MM.1S (cell line): Measurements from ENCODE around the gene ATP6V1F.

ENCODE experiments used
- DNase-seq: peaks from one replicate; pipeline ENCODE4 v3.0.0-alpha.2; 2015
- H2AFZ ChIP-seq: fragments of 300-600 bp; sonication (generic); 2 replicates; pipeline ENCODE4 v1.6.0; 2016; ENCODE audit warnings: antibody characterized with exemption, low read length
- H3F3A ChIP-seq: fragments of 300-600 bp; sonication (generic); 2 replicates; pipeline ENCODE4 v1.6.1; 2016; ENCODE audit warnings: mild to moderate bottlenecking, antibody characterized with exemption, low read length, moderate library complexity, mixed read lengths; ENCODE audit not compliant: insufficient read depth
- H3K27ac ChIP-seq: fragments of 300-600 bp; sonication (generic); 2 replicates; pipeline ENCODE4 v1.5.1; 2016; ENCODE audit warnings: mild to moderate bottlenecking, low read length
- H3K27me3 ChIP-seq: fragments of 300-600 bp; sonication (generic); replicated peaks from 2 replicates; pipeline ENCODE4 v1.6.0; 2016; ENCODE audit warnings: low read length; ENCODE audit not compliant: insufficient read depth
- H3K36me3 ChIP-seq: fragments of 300-600 bp; sonication (generic); replicated peaks from 2 replicates; pipeline ENCODE4 v1.6.1; 2016; ENCODE audit warnings: mild to moderate bottlenecking, low read length, mixed read lengths; ENCODE audit not compliant: insufficient read depth
- H3K4me1 ChIP-seq: fragments of 300-600 bp; sonication (generic); 2 replicates; pipeline ENCODE4 v1.6.1; 2016; ENCODE audit warnings: low read length, mixed read lengths
- H3K4me2 ChIP-seq: fragments of 300-600 bp; sonication (generic); 2 replicates; pipeline ENCODE4 v1.6.0; 2016; ENCODE audit warnings: low read depth, low read length
- H3K4me3 ChIP-seq: fragments of 300-600 bp; sonication (generic); 2 replicates; pipeline ENCODE4 v1.5.1; 2016; ENCODE audit warnings: low read length, mixed read lengths
- H3K79me2 ChIP-seq: fragments of 300-600 bp; sonication (generic); 2 replicates; pipeline ENCODE4 v1.6.1; 2016; ENCODE audit warnings: mixed run types, low read length, mixed read lengths
- H3K9ac ChIP-seq: fragments of 300-600 bp; sonication (generic); 2 replicates; pipeline ENCODE4 v1.6.1; 2016; ENCODE audit warnings: low read length, mixed read lengths
- H3K9me2 ChIP-seq: fragments of 300-600 bp; sonication (generic); replicated peaks from 2 replicates; pipeline ENCODE4 v1.6.1; 2016; ENCODE audit warnings: mild to moderate bottlenecking, low read length, mixed read lengths; ENCODE audit not compliant: insufficient read depth
- H3K9me3 ChIP-seq: fragments of 300-600 bp; sonication (generic); replicated peaks from 2 replicates; pipeline ENCODE4 v1.6.1; 2016; ENCODE audit warnings: mild to moderate bottlenecking, low read length, mixed read lengths; ENCODE audit not compliant: insufficient read depth
- H4K20me1 ChIP-seq: fragments of 300-600 bp; sonication (generic); 2 replicates; pipeline ENCODE4 v1.6.1; 2016; ENCODE audit warnings: mild to moderate bottlenecking, low read length, moderate library complexity, mixed read lengths; ENCODE audit not compliant: insufficient read depth
- CTCF ChIP-seq: fragments of 300-600 bp; sonication (generic); IDR thresholded peaks from 2 replicates; pipeline ENCODE4 v1.5.1; 2016; ENCODE audit warnings: antibody characterized with exemption, low read length, mixed read lengths
- EZH2 ChIP-seq: fragments of 300-600 bp; sonication (generic); optimal IDR thresholded peaks from 2 replicates; pipeline ENCODE3; 2017; ENCODE audit warnings: low read depth, mild to moderate bottlenecking, antibody characterized with exemption, low read length, mixed read lengths
- EZH2phosphoT487 ChIP-seq: fragments of 300-600 bp; sonication (generic); IDR thresholded peaks from 2 replicates; pipeline ENCODE4 v1.6.1; 2018; ENCODE audit warnings: antibody characterized with exemption, low read length

The ATP6V1F gene

DNA sequence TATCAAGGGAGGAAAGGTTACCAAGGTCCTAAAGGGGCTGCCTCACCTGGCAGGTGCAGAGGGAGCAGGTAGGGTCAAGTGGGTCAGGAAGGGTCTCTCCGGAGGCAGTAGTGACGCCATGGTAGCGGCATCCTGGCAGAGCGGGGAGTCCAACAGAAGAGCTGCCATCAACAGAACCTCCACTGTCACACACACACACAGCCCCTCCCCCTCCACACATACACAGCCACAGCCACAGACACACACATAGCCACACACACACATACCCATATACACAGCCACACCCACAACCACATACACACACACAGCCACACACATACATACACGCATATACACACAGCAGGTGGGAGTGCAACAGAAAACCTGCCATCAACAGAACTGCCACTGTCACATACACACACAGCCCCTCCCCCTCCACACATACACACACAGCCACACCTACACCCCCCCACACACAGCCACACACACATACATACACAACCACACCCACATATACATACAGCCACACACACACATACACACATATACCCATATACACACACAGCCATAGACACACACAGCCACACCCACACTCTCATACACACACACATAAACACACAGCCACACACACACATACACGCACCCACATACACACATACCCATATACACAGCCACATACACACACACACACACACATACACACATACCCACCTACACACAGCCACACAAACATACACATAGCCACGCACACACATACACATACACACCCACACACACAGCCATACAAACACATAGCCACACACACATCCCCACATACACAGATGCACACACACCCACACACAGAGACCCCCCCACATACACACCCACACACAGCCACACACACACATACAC is 24.7 kb downstream of the ATP6V1F start:
- no peaks in the 10 kb centered on the region for H4K20me1 ChIP-seq
- TF ChIP-seq CTCF: no peak
- no peaks in the 10 kb centered on the region for H3K36me3 ChIP-seq
- H2AFZ ChIP-seq: no peak overlapping the region
- H3K4me1 ChIP-seq: peaks cover 5% of the 10 kb centered on the region
- no peaks in the 10 kb centered on the region for H3K9me3 ChIP-seq
- no peaks in the 10 kb centered on the region for H3F3A ChIP-seq
- H3K27me3 ChIP-seq: peaks cover 25% of the 10 kb centered on the region
- no peaks in the 10 kb centered on the region for H3K9me2 ChIP-seq
- no peak overlapping the region for H3K9ac ChIP-seq
- H3K4me2 ChIP-seq: no peak overlapping the region
- DNase-seq: no peak
- no peaks in the 10 kb centered on the region for H3K79me2 ChIP-seq
- no peak overlapping the region for H3K27ac ChIP-seq
- no peak overlapping the region for H3K4me3 ChIP-seq

- Histone ChIP-seq H4K20me1 (no peaks in the 10 kb centered on the region), H3K4me1 (peaks cover 5% of the 10 kb centered on the region), H3K9me2 (no peaks in the 10 kb centered on the region), H3K9me3 (no peaks in the 10 kb centered on the region), H3F3A (no peaks in the 10 kb centered on the region), H3K27me3 (peaks cover 25% of the 10 kb centered on the region), H3K9ac (no peak overlapping the region), H3K4me2 (no peak overlapping the region), H3K79me2 (no peaks in the 10 kb centered on the region), H3K27ac (no peak overlapping the region), H3K4me3 (no peak overlapping the region), H2AFZ (no peak overlapping the region), H3K36me3 (no peaks in the 10 kb centered on the region)
- TF ChIP-seq CTCF (no peak), EZH2 (no peak), EZH2phosphoT487 (no peak)
- no peak for DNase-seq
These were observed 25.5 kb downstream of the ATP6V1F start for GRCh38 chr7:128888039-128888755.

DNA sequence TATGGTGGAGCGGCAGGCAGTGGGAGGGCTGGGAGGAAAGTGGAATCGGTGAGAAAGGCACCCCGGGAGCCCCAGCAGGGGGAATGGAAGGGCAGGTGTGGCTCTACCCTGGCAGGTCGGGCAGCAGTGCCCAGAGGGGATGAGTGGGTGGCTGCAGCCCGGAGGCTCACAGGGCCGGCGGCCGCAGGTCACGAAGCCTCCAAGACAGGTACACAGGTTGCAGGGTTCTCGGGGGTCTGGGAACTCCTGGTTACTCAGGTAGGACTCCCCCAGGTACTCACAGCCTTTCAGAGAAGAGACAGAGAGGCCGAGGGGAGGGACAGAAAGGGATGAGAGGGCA is 26.1 kb downstream of the ATP6V1F start:
- Histone ChIP-seq H3F3A (no peaks in the 10 kb centered on the region), H3K27ac (no peak overlapping the region), H3K9me2 (no peaks in the 10 kb centered on the region), H3K79me2 (no peaks in the 10 kb centered on the region), H3K9me3 (no peaks in the 10 kb centered on the region), H3K9ac (no peak overlapping the region), H3K27me3 (peaks cover 25% of the 10 kb centered on the region), H3K4me1 (peaks cover 5% of the 10 kb centered on the region), H2AFZ (no peak overlapping the region), H3K4me3 (no peak overlapping the region), H4K20me1 (no peaks in the 10 kb centered on the region), H3K4me2 (no peak overlapping the region), H3K36me3 (no peaks in the 10 kb centered on the region)
- no peak for DNase-seq
- TF ChIP-seq EZH2phosphoT487 (no peak), EZH2 (no peak), CTCF (no peak)
